SK-N-SH (cell line): ENCODE measurements around the gene GCFC2.

Experiments
- CTCF ChIP-seq: fragments of 200-600 bp; sonication (generic); IDR thresholded peaks from 2 replicates; pipeline ENCODE4 v1.6.1; 2017; ENCODE audit warnings: antibody characterized with exemption, mild to moderate bottlenecking, moderate library complexity
- RAD21 ChIP-seq: IDR thresholded peaks from 2 replicates; pipeline ENCODE4 v1.6.1; 2012; ENCODE audit warnings: mild to moderate bottlenecking, low read length
- RFX5 ChIP-seq: IDR thresholded peaks from 2 replicates; pipeline ENCODE4 v1.6.1; 2012; ENCODE audit warnings: mild to moderate bottlenecking, improper control_type of control experiment, low read length

- TF ChIP-seq RFX5 (no peak), CTCF (no peak), RAD21 (no peak)
Measured at GRCh38 chr2:75751360-75751759, 40.6 kb upstream of the GCFC2 start.
